ENCODE data around the gene IRF4.
A peak's percentile ranks its signal among the peaks of the same experiment; 100 is the strongest.

The IRF4 gene

DNA sequence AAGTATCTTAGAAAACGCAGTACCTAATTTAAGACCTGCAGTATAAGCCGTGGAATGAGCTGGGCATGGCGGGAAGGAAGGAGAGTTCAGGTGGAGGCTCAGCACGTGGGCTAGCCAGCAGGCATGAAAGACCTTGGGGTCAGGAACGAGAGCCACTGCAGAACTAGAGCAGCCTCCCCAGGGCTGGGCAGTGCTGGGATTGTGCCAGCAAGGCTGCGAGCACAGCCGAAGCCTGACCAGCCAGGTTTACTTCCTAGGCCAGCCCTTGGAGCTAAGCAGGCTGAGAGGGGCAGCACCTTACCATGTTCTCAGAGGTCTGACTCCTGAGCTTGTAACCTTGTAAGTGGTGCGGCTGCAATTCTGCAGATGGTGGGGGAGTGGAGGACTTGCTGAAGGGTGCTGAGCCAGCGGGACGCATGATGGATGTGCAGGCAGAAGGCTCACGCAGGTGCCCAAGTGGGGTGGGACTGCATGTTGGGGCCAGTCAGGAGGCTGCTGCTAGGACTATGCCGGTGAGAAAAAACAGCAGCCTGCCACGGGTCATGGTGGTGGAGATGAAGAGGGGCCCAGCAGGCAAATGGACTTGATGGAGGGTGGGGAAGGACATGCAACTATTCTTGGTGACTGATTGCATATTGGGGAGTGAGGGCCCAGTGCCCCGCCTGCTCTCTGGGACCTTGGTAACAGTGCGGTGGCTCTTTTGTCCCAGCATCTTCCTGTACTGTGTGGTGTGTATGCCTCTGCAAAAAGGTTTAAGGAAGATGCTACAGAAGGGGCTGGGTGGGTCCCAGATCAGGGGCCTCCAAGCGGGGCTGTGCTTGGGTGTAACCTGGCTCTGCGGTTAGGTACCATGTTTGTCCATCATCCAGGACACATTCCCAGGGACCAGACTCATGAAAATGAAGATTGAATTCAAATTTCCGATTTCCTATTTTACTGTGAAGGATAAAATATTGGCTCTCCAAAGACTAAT is 37.6 kb upstream of the IRF4 start:
- TF ChIP-seq, protein P1, sequence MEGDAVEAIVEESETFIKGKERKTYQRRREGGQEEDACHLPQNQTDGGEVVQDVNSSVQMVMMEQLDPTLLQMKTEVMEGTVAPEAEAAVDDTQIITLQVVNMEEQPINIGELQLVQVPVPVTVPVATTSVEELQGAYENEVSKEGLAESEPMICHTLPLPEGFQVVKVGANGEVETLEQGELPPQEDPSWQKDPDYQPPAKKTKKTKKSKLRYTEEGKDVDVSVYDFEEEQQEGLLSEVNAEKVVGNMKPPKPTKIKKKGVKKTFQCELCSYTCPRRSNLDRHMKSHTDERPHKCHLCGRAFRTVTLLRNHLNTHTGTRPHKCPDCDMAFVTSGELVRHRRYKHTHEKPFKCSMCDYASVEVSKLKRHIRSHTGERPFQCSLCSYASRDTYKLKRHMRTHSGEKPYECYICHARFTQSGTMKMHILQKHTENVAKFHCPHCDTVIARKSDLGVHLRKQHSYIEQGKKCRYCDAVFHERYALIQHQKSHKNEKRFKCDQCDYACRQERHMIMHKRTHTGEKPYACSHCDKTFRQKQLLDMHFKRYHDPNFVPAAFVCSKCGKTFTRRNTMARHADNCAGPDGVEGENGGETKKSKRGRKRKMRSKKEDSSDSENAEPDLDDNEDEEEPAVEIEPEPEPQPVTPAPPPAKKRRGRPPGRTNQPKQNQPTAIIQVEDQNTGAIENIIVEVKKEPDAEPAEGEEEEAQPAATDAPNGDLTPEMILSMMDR (IDR thresholded peaks at IDR 0.05; ENCODE audit: extremely low read depth, insufficient read depth, missing control alignments): no peak
- DNase-seq (ENCODE audit: low spot score): no peak
- in situ Hi-C loops (cut with MboI; ENCODE audit: low pct_unique_long_range_greater_than_20kb, low sequenced_read_pairs, unreplicated experiment): no loop called here

DNA sequence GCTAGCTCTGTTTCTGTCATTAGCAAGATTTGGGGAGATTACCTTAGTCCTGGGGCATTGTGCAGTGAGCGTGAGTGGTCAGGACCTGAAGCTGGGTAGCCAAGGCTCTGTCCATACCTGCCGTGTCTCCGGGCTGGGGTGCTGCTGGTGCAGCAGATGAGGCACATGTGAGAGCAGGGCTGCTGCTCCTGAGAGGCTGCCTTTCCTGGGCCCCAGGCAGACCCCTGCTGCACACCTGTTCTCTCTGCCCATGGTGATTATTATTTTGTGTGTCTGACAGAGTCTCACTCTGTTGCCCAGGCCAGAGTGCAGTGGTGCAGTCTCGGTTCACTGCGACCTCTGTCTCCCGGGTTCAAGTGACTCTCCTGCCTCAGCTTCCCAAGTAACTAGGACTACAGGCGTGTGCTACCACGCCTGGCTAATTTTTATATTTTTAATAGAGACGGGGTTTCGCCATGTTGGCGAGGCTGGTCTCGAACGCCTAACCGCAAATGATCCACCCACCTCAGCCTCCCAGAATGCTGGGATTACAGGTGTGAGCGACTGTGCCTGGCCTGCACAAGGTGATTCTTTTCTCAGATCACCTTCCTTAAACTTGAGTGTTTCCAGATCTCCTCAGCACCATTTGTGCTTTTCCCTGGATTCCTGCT is 36.8 kb upstream of the IRF4 start:
- TF ChIP-seq, protein P1 (IDR thresholded peaks at IDR 0.05; ENCODE audit: extremely low read depth, insufficient read depth, missing control alignments): no peak
- DNase-seq (ENCODE audit: low spot score): no peak
- in situ Hi-C loops (cut with MboI; ENCODE audit: low pct_unique_long_range_greater_than_20kb, low sequenced_read_pairs, unreplicated experiment): no loop called here

DNA sequence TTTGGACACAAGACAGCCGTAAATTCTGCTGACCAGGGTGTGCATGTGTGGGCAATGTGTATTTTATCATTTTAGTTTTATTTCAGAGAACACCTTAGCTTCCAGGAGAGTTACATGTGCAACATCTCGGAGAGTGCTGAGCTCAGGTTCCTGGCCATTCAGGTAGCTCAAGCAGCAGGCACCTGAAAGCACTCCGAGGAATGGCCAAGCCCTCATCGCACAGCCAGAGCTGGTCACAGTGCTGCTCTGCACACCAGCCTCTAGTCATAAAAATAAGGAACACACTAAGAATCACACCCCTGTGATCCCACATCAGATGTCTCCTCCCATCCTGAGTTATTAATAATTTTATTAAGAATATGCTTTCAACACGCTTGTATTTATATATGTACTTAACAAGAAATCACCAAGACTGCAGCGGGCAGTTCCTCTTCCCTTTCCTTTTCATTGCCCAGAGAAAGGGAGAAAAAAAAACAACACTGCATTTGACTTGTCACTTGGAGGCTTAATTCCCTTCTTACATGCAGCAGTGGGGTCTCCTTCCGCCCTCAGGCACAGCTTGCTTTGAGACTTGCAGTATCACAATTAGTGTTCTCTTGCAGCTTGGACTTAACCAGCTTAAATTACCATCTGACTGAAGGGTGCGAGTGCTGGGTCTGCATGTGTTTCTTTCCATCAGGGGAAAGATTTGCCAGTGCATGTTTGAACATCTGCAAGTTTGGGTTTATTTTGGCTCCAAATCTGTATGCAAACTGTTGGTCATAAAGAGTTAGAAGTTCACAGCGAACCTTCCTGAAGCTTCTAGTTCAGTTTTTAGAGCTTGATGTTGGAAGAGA is 36.0 kb upstream of the IRF4 start:
- DNase-seq (ENCODE audit: low spot score): peak; percentile 74
- in situ Hi-C loops (cut with MboI; ENCODE audit: low pct_unique_long_range_greater_than_20kb, low sequenced_read_pairs, unreplicated experiment): no loop called here
- TF ChIP-seq, protein P1 (IDR thresholded peaks at IDR 0.05; ENCODE audit: extremely low read depth, insufficient read depth, missing control alignments): no peak

DNA sequence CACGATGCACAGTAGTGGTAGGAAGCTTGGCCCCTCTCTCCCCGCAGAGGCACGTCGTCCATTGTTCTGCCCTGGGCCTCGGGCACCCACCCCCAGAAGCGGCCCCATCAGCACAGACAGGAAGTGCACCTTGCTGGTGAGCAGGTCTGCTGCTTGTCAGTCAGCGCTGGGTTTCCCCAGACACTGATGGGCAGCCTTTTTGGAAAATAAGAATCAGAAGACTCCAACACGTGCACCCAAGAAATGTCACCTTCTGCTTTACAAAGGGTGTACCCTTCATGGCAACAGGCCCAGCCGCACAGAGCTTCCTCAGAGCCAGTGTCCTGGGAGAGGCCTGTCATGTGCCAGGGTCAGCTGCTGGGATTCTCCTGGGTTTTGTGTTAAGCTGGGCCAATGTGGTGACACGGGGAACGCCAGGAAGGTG is 34.7 kb upstream of the IRF4 start:
- DNase-seq (ENCODE audit: low spot score): peak; percentile 92
- TF ChIP-seq, protein P1 (IDR thresholded peaks at IDR 0.05; ENCODE audit: extremely low read depth, insufficient read depth, missing control alignments): no peak
- in situ Hi-C loops (cut with MboI; ENCODE audit: low pct_unique_long_range_greater_than_20kb, low sequenced_read_pairs, unreplicated experiment): no loop called here

DNA sequence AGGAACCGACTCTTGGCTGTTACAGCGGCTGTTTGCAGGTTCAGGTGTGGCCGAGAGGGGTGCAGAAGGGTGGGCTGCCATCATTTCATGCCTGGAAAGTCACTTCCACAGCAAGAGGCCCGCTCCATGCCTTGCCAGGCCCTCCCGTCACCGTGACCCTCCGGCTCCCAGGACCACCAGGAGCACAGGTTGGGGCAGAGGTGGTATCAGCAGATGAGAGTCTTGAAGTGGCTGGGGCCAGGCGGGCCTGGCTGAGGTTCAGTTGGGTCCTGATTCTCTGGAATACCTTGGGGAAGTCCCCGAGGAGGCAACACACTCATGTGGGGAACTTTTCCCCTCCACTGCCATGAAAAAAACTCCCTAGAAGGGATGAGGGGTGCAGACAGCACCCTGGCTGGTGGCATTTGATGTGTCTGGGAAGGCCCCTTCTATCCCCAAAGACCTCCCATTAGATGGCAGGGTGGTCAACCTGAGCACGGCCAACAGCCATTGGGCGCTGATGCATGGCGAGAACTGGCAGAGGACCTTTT is 34.2 kb upstream of the IRF4 start:
- TF ChIP-seq, protein P1 (IDR thresholded peaks at IDR 0.05; ENCODE audit: extremely low read depth, insufficient read depth, missing control alignments): no peak
- no peak for DNase-seq (ENCODE audit: low spot score)
- in situ Hi-C loops (cut with MboI; ENCODE audit: low pct_unique_long_range_greater_than_20kb, low sequenced_read_pairs, unreplicated experiment): no loop called here

All from GM13977 (cell line).